BE2C (cell line): ENCODE measurements around the gene JARID2.

Source experiments
- DNase-seq: peaks from one replicate; pipeline ENCODE4 v3.0.0-alpha.2; 2020
- H3K27me3 ChIP-seq: fragments of 250-450 bp; sonication (Bioruptor Pico); 2 replicates; pipeline ENCODE4 v1.5.1; 2020; ENCODE audit warnings: mild to moderate bottlenecking
- H3K36me3 ChIP-seq: fragments of 250-450 bp; sonication (Bioruptor Pico); 2 replicates; pipeline ENCODE4 v1.5.1; 2020; ENCODE audit warnings: mild to moderate bottlenecking
- H3K4me1 ChIP-seq: fragments of 250-450 bp; sonication (Bioruptor Pico); 2 replicates; pipeline ENCODE4 v1.5.1; 2020
- H3K4me3 ChIP-seq: 2 replicates; pipeline ENCODE4 v1.5.1; 2011; ENCODE audit warnings: low read depth, low read length
- H3K9me3 ChIP-seq: fragments of 250-450 bp; sonication (Bioruptor Pico); 2 replicates; pipeline ENCODE4 v1.5.1; 2020
- TF ChIP-seq, protein P1 (sequence below): IDR thresholded peaks from 2 replicates; pipeline ENCODE4 v1.5.1; 2012; ENCODE audit warnings: mild to moderate bottlenecking, low read depth, low read length

JARID2 gene

DNA sequence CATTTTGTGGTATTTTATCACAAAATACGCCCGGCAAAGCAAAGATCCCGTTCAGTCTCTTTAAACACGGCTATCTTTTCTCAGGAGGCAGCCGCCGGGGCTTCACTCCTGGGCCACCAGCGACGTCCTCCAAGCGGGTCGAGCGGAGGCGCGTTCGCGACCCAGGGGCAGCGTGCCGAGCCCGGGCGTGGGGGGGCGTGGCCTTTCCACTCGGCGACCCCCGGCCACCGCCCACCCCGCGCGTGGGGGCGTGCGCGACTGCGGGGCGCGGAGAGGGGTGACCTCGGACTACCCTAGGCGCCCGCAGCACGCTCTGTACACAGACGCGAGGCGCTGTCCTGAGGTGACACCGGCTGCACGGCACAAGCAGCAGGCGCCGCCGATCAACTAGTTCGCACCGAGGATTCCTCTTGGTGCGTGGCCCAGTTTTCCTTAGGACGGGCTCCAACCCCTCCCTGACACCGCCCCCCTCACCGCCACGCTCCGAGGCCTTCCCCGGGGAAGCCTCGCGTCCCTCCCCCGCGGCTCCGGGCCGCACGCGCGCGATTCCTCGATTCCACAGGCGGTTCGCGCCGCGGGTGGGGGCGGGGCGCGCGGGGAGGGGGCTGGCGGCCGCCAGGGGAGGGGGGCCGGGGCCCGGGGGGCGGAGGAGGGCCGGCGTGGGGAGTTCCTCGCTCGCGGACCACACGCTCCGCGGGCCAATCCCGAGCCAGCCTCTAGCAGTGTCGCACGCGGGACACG, 1.1 kb upstream of the JARID2 start:
- peak overlapping the region; percentile 89 for H3K4me3 ChIP-seq
- peak; percentile 73 for DNase-seq

DNA sequence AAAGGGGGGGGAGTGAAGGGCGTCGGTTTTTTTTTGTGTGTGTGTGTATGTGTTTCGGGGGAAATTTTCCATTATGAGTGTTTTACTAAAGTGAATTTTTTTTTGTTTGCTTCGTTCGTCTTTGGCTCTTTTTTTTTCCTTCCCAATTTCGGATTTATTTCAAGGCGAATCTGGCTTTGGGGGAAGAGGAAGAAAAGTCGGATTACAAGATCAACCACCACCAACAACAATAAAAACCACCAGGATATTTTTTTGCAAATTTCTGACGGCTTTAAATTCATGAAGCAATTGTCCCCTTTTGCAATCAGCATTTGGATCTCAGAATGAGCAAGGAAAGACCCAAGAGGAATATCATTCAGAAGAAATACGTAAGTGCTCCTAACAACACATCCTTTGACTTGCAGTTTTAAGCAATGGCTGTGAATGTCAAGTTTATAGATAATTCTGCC, 372 bp downstream of the JARID2 start:
- no peaks in the 10 kb centered on the region for H3K9me3 ChIP-seq
- H3K4me3 ChIP-seq, result peak overlapping the region; percentile 89
- TF ChIP-seq, protein P1, sequence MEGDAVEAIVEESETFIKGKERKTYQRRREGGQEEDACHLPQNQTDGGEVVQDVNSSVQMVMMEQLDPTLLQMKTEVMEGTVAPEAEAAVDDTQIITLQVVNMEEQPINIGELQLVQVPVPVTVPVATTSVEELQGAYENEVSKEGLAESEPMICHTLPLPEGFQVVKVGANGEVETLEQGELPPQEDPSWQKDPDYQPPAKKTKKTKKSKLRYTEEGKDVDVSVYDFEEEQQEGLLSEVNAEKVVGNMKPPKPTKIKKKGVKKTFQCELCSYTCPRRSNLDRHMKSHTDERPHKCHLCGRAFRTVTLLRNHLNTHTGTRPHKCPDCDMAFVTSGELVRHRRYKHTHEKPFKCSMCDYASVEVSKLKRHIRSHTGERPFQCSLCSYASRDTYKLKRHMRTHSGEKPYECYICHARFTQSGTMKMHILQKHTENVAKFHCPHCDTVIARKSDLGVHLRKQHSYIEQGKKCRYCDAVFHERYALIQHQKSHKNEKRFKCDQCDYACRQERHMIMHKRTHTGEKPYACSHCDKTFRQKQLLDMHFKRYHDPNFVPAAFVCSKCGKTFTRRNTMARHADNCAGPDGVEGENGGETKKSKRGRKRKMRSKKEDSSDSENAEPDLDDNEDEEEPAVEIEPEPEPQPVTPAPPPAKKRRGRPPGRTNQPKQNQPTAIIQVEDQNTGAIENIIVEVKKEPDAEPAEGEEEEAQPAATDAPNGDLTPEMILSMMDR, result no peak
- no peaks in the 10 kb centered on the region for H3K27me3 ChIP-seq
- DNase-seq, result no peak
- no peaks in the 10 kb centered on the region for H3K36me3 ChIP-seq
- H3K4me1 ChIP-seq, result no peaks in the 10 kb centered on the region

More for the DNA sequence above, 1.1 kb upstream of the JARID2 start:
- Histone ChIP-seq H3K27me3 (no peaks in the 10 kb centered on the region), H3K9me3 (no peaks in the 10 kb centered on the region), H3K36me3 (no peaks in the 10 kb centered on the region), H3K4me1 (no peaks in the 10 kb centered on the region)
- TF ChIP-seq, protein P1, result no peak

DNA sequence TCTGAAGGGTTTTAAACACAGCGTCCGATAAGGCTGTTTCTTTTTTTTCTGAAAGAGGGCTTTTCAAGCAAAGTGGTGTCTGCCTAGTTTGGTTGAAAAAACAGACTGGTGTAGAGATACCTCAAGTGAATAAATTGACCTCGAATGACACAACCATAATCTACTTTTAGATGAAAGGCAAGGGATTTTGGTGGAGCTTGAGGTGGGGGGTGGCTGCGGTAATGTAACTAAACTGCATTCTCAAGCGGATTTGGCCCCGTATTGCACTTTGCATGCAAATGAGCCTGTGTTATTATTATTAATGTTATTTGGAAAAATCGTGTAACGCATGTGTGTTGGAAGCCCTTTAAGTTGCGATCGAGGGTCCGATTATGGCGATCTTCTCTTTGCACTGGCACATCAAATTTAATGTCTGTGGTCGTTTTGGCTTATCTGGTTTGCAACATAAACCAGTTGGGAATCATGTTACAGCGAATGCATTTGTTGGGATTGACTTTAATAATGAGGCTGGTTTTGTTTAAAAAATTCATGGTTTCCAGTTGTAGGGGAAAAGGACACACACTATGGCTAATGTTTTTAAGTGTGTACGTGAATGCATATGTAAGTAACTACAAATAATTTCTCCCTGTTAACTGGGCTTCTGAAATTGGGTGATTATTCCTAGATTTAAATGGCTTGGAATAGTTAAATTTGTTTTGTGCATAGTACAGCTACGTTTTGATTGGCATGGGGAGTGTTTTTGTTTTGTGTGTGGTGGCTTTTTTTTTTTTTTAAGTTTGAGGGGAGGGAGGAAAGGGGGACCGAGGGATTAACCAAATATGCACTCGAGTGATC, 1.0 kb downstream of the JARID2 start:
- TF ChIP-seq, protein P1, result no peak
- no peaks in the 10 kb centered on the region; the same call in 1 of the 2 replicates for H3K4me1 ChIP-seq
- H3K36me3 ChIP-seq, result no peaks in the 10 kb centered on the region
- H3K27me3 ChIP-seq, result no peaks in the 10 kb centered on the region
- H3K4me3 ChIP-seq, result peak overlapping the region; percentile 89
- H3K9me3 ChIP-seq, result no peaks in the 10 kb centered on the region
- DNase-seq, result no peak

DNA sequence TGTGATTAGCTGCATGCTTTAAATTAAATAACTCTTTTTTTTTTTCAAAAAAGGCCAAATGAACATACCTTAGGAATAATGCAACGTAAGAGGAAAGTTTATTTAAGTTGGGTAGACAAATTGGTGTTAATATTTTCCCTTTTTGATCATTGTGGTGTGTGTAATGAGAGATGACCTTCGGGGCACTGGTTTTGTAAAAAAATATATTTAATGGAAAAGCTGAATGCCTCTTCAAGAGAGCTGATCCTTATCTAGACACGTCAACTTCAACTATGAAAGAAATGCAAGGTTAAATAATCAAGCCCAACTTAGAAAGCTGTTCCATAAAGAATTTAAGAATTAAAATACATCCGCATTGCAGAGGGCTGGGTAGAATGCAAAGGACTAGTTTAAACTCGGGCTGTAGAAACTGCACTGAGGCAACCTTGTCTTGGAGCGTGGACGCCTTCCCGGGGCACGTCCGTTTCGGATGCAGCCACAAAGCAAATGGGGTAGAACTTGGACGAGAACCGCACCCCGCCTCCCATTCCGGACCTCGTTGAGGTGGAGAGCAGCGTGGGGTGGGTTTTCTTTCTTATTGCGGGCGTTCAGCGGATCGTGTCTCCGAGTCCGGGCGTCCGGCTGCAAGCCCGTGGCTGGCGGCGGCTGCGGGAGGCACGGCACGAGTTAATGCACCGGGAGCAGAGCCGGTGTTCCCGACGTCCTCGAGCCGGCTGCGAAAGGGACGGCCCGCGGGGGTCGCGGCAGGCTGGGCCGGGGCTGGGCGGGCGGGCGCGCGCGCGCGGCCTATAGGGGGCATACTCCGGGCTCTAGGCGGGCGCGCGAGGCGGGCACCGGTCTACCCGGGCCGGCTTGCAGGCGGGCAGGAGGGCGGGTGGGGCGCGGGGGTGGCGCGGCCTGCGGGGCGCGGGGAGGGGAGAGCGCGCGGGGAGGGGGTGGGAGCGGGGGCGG, 1.9 kb downstream of the JARID2 start:
- H3K4me1 ChIP-seq, result peaks cover 4% of the 10 kb centered on the region
- H3K27me3 ChIP-seq, result no peaks in the 10 kb centered on the region
- TF ChIP-seq, protein P1, result no peak
- H3K4me3 ChIP-seq, result peak overlapping the region; percentile 89
- DNase-seq, result peak; percentile 78
- H3K36me3 ChIP-seq, result no peaks in the 10 kb centered on the region
- H3K9me3 ChIP-seq, result no peaks in the 10 kb centered on the region

DNA sequence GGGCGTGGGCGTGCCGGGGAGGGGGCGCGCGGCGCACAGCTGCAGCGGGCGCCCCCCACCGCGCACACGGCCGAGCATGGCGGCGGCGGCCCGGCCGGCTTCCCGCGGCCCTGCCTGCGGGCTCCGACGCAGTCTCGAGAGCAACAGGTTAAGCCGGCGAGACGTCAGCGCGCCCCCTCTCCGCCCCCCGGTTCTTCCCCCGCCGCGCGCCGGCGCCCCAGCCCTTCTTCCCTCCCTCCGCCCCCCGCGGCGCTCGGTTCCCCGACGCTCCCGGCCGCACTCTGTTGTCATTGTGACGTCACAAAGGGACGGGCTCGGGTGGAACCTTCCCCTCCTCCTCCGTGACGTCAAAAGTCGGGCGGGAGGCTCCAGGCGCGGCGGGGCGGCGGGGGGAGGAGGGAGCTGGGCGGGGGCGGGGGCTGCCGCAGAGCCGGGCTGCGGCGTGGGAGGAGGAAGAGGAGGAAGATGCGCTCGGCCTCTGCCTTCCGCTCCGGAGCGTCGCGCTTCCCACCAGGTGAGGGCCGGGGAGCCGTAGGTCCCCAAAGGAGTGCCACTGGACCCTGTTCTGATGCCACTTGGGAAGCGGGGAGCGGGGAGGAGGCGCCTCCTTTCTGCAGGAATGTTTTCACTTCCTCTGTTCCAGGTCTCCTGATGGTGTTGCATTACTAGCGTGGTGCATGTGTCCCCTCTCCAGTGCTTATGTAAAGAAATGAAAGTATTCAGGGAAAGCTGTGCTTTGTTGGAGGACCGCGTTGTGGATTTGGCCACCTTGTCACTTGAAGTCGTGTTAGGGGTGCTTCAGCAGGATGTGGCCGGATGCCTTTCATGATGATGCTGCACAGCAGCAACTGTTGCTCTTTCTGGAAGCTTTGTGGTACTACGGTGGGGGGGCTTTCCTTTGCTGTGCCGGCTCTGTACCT, 2.8 kb downstream of the JARID2 start:
- Histone ChIP-seq H3K4me3 (peak overlapping the region; percentile 75), H3K4me1 (peaks cover 6% of the 10 kb centered on the region), H3K36me3 (no peaks in the 10 kb centered on the region), H3K27me3 (no peaks in the 10 kb centered on the region), H3K9me3 (no peaks in the 10 kb centered on the region)
- DNase-seq, result peak; percentile 93
- TF ChIP-seq, protein P1, result 0 out of 2 replicates have a peak, but pooled peaks have one; percentile 7
